B cell (primary cell): Measurements from ENCODE around the gene GZMM. TPM values are rescaled to one million over a fixed set of nuclear protein-coding genes. Genes with fewer than 3 reads are reported as not detected.

Source experiments
- ATAC-seq: fragments of 200-7000 bp; cut with Tn5 transposase; one replicate; pipeline ENCODE4 v1.10.0; 2021; ENCODE audit warnings: low read depth, mild to moderate bottlenecking, moderate number of reproducible peaks, moderate library complexity
- CTCF ChIA-PET: fragments of 350-600 bp; sonication (Branson Sonifier 250); formaldehyde crosslinking; loops from one replicate; lab custom pipeline; 2021; ENCODE audit warnings: antibody characterized with exemption, inconsistent platforms; lab: Charles Lee
- POLR2A ChIA-PET: fragments of 350-600 bp; sonication (Branson Sonifier 250); formaldehyde crosslinking; loops from one replicate; lab custom pipeline; 2021; ENCODE audit warnings: antibody characterized with exemption; lab: Charles Lee
- DNase-seq: peaks from one replicate; pipeline ENCODE4 v3.0.0; 2013
- H2AFZ ChIP-seq: 2 replicates; pipeline ENCODE4 v1.6.1; 2012; ENCODE audit warnings: mild to moderate bottlenecking, low read depth, low read length; ENCODE audit not compliant: insufficient read depth, poor library complexity, severe bottlenecking
- H3K27ac ChIP-seq, 2 donors: 1 replicate in 1 of 2; 2 replicates in 1 of 2; pipeline ENCODE4 v1.5.1; 2012 to 2013; ENCODE audit warnings: low read length in 2 of 2, mild to moderate bottlenecking in 2 of 2, moderate library complexity in 1 of 2
- H3K27me3 ChIP-seq, 4 experiments: fragments of 200-600 bp in 1 of 4; sonication (generic) in 1 of 4; replicated peaks in 1 of 4; 1 replicate in 2 of 4; 2 replicates in 2 of 4; pipeline versions ENCODE4 v1.6.1 to v1.7.0; 2013 to 2016; ENCODE audit warnings: low read length in 3 of 4, mild to moderate bottlenecking in 2 of 4, mixed read lengths in 1 of 4, moderate library complexity in 1 of 4; ENCODE audit not compliant: insufficient read depth in 4 of 4, control insufficient read depth in 3 of 4; ENCODE audit errors: control extremely low read depth in 1 of 4
- H3K36me3 ChIP-seq, 2 experiments: replicated peaks in 1 of 2; 1 replicate in 1 of 2; 2 replicates in 1 of 2; pipeline versions ENCODE4 v1.6.1 to v1.7.1; 2013; ENCODE audit warnings: low read length in 1 of 2; ENCODE audit not compliant: insufficient read depth in 2 of 2, control insufficient read depth in 1 of 2; ENCODE audit errors: control extremely low read depth in 1 of 2, extremely low read depth in 1 of 2
- H3K4me1 ChIP-seq, 2 donors: fragments of 200-600 bp in 1 of 2; sonication (generic) in 1 of 2; 1 replicate in 1 of 2; 2 replicates in 1 of 2; pipeline versions ENCODE4 v1.5.1 to v1.6.1; 2013 to 2017; ENCODE audit warnings: low read length in 2 of 2; ENCODE audit not compliant: control insufficient read depth in 2 of 2, insufficient read depth in 2 of 2
- H3K4me2 ChIP-seq: replicated peaks from 2 replicates; pipeline ENCODE3; 2012; ENCODE audit warnings: mild to moderate bottlenecking, low read depth, low read length; ENCODE audit not compliant: poor library complexity, severe bottlenecking
- H3K4me3 ChIP-seq, 5 experiments: fragments of 200-600 bp in 1 of 5; sonication (generic) in 1 of 5; 1 replicate in 3 of 5; 2 replicates in 2 of 5; pipeline versions ENCODE4 v1.5.1 to v1.7.0; 2011 to 2016; ENCODE audit warnings: low read length in 4 of 5, mild to moderate bottlenecking in 4 of 5, low read depth in 2 of 5, control low read depth in 1 of 5, moderate library complexity in 1 of 5; ENCODE audit not compliant: insufficient read depth in 1 of 5; ENCODE audit errors: control extremely low read depth in 1 of 5, extremely low read depth in 1 of 5
- H3K79me2 ChIP-seq: fragments of 200-600 bp; sonication (generic); one replicate; pipeline ENCODE4 v1.6.0; 2016; ENCODE audit warnings: low read length; ENCODE audit not compliant: control insufficient read depth, insufficient read depth
- H3K9ac ChIP-seq: fragments of 200-600 bp; sonication (generic); 2 replicates; pipeline ENCODE4 v1.6.1; 2017; ENCODE audit warnings: mild to moderate bottlenecking, low read length, moderate library complexity
- H3K9me3 ChIP-seq, 3 donors: one replicate each; pipeline versions ENCODE4 v1.6.1 to v1.7.1; 2013; ENCODE audit warnings: low read length in 2 of 3; ENCODE audit not compliant: control insufficient read depth in 2 of 3, insufficient read depth in 1 of 3; ENCODE audit errors: control extremely low read depth in 1 of 3
- H4K20me1 ChIP-seq: 2 replicates; pipeline ENCODE4 v1.6.0; 2012; ENCODE audit warnings: mild to moderate bottlenecking, low read length; ENCODE audit not compliant: insufficient read depth, control insufficient read depth, poor library complexity, severe bottlenecking
- H3K27ac Mint-ChIP-seq: one replicate; pipeline ENCODE4 v1.8.0; 2021; ENCODE audit warnings: mixed read lengths
- H3K27me3 Mint-ChIP-seq: one replicate; pipeline ENCODE4 v1.8.0; 2021; ENCODE audit warnings: mixed read lengths
- H3K4me1 Mint-ChIP-seq: one replicate; pipeline ENCODE4 v1.8.0; 2021; ENCODE audit warnings: mixed read lengths
- H3K4me3 Mint-ChIP-seq: one replicate; pipeline ENCODE4 v1.8.0; 2021; ENCODE audit warnings: mixed read lengths
- H3K9me3 Mint-ChIP-seq: one replicate; pipeline ENCODE4 v1.8.0; 2022; ENCODE audit warnings: mixed read lengths; ENCODE audit not compliant: insufficient read depth
- CTCF ChIP-seq: fragments of 200-600 bp; IDR thresholded peaks from one replicate; pipeline ENCODE4 v1.8.0; 2022; ENCODE audit warnings: antibody characterized with exemption, mild to moderate bottlenecking
- EZH2 ChIP-seq: IDR thresholded peaks from 2 replicates; pipeline ENCODE4 v1.6.1; 2012; ENCODE audit warnings: borderline replicate concordance, low read depth, mild to moderate bottlenecking, moderate library complexity, low read length; ENCODE audit not compliant: insufficient read depth, poor library complexity, severe bottlenecking
- WGBS: methylation state at CpG from one replicate; pipeline ENCODE4 v1.1.5; 2013; ENCODE audit warnings: missing lambda C conversion rate; ENCODE audit not compliant: insufficient coverage; 5-methylcytosine and 5-hydroxymethylcytosine counted together
- intact Hi-C: fragments of 100-400 bp; cut with micrococcal nuclease; formaldehyde crosslinking; loops from one replicate; pipeline ENCODE4 v1.10.0; 2022
- polyA minus RNA-seq: library from RNA; depleted of rRNA, polyadenylated mRNA; stranded (reverse); fragments of >200 nt; gene quantifications from 2 replicates; pipeline ENCODE4 v1.2.3, GENCODE V29; 2012
- polyA plus RNA-seq: library from polyadenylated mRNA; depleted of rRNA; stranded (reverse); fragments of >200 nt; gene quantifications from 2 replicates; pipeline ENCODE4 v1.2.3, GENCODE V29; 2012
- total RNA-seq, 2 donors: library from RNA; stranded (reverse); fragments of 120-200 nt in 1 of 2; gene quantifications; 1 replicate in 1 of 2; 2 replicates in 1 of 2; pipeline versions ENCODE4 v1.2.3 to v1.2.4, GENCODE V29; 2013 to 2022

The GZMM gene
- total RNA-seq: 0.34 TPM in 1 of 2 replicates, not detected in the other
- 0.68 TPM for total RNA-seq (2013)
- polyA plus RNA-seq: 2.1 and 3.2 TPM in 2 replicates
- polyA minus RNA-seq: 1.5 and 2.3 TPM in 2 replicates

- Histone ChIP-seq H3K27me3 (peaks cover 0 to 8% (median 0%) of the 10 kb centered on the region in 4 experiments), H3K9ac (no peak within 1 kb of the TSS), H2AFZ (no peak within 1 kb of the TSS), H3K4me3 (no peak within 1 kb of the TSS), H3K4me1 (no peaks in the 10 kb centered on the region), H3K4me2 (peak within 1 kb of the TSS; percentile 11), H4K20me1 (peaks cover 14% of the 10 kb centered on the region), H3K79me2 (no peaks in the 10 kb centered on the region), H3K36me3 (peaks cover 0 to 2% of the 10 kb centered on the region in 2 experiments), H3K27ac (no peak within 1 kb of the TSS), H3K9me3 (peaks cover 0 to 8% (median 0%) of the 10 kb centered on the region in 3 donors)
- H3K4me3 Mint-ChIP-seq: no peak within 1 kb of the TSS
- DNase-seq (no peak), ATAC-seq (peak; percentile 33)
- POLR2A ChIA-PET: no interaction called here
- H3K4me1 Mint-ChIP-seq: no peaks in the 10 kb centered on the region
- intact Hi-C loops: no loop called here
- CTCF ChIA-PET: no interaction called here
- 78% methylated on average over 25 of the region's 31 CpGs for WGBS
- no peaks in the 10 kb centered on the region for H3K9me3 Mint-ChIP-seq
- TF ChIP-seq CTCF (no peak), EZH2 (no peak)
- H3K27me3 Mint-ChIP-seq: no peaks in the 10 kb centered on the region
- no peak within 1 kb of the TSS for H3K27ac Mint-ChIP-seq
Observed at GRCh38 chr19:543910-544608, at the start of gene GZMM. Gene GZMM, plus strand, starts transcription at chr19:544053. Its CDS starts 19 bp downstream, at chr19:544072.
